ENCODE measurements around the gene CLEC2A. TPM values are rescaled to one million over a fixed set of nuclear protein-coding genes. Genes with fewer than 3 reads are reported as not detected.

Gene CLEC2A
- total and polyA plus RNA-seq, 7 donors, result not detected

DNA sequence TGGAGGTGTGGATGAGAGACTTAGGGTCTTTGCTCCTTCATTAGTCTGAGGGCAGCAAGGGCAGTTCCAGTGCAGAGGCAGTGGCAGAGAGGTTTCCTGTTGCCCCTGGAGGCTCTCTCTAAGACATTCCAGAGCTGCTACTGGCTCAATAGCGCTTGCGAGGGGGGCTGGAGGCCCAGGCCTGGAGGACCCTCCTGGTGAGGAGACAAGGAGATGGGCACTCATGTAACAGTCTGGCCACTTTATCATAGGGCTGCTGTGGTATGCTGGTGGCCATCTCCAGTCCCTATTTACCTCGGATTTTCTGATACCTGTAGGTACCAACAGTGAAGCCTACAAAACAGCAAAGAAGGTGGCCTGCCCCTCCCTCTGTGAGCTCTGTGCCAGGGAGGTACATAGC, 12.7 kb downstream of the CLEC2A start:
- Histone ChIP-seq H3K27me3 (no peaks in the 10 kb centered on the region), H3K4me3 (no peak overlapping the region), H3K36me3 (no peaks in the 10 kb centered on the region), H3K4me1 (no peaks in the 10 kb centered on the region), H3K9me3 (no peaks in the 10 kb centered on the region), H3K27ac (no peak overlapping the region)
- DNase-seq, result no peak
- whole genome bisulfite sequencing, 2 donors, result 92 to 95% methylated on average over 3 of the region's 3 CpGs
- intact Hi-C loops (cut with DNase I), result no loop called here
- TF ChIP-seq, protein P1, sequence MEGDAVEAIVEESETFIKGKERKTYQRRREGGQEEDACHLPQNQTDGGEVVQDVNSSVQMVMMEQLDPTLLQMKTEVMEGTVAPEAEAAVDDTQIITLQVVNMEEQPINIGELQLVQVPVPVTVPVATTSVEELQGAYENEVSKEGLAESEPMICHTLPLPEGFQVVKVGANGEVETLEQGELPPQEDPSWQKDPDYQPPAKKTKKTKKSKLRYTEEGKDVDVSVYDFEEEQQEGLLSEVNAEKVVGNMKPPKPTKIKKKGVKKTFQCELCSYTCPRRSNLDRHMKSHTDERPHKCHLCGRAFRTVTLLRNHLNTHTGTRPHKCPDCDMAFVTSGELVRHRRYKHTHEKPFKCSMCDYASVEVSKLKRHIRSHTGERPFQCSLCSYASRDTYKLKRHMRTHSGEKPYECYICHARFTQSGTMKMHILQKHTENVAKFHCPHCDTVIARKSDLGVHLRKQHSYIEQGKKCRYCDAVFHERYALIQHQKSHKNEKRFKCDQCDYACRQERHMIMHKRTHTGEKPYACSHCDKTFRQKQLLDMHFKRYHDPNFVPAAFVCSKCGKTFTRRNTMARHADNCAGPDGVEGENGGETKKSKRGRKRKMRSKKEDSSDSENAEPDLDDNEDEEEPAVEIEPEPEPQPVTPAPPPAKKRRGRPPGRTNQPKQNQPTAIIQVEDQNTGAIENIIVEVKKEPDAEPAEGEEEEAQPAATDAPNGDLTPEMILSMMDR (IDR thresholded peaks at IDR 0.05), result no peak
- no peak for TF ChIP-seq POLR2A (IDR thresholded peaks at IDR 0.05)
- no peak for TF ChIP-seq POLR2AphosphoS5 (IDR thresholded peaks at IDR 0.05)
- no peak for TF ChIP-seq EP300 (IDR thresholded peaks at IDR 0.05)

DNA sequence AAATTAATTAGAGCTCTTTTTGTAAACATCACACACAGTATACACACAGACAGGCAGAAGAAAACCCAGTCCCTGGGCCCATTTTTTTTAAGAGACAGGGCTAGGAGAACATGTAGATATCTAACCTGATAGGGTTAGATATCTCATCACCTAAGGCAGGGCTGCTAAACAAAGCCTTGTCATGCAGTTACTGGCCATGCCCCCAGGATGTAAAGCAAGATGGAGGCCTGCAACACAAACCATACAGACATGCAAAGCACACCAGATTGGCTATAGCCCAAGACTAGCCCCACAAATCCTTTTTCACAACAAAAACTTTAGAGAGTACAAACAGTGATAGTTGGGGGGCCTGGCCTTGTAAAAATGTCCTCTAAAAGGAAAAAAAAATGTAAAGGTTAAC, 20.5 kb downstream of the CLEC2A start:
- no peaks in the 10 kb centered on the region for H3K36me3 ChIP-seq
- no peak for TF ChIP-seq EP300 (IDR thresholded peaks at IDR 0.05)
- no peak for TF ChIP-seq POLR2AphosphoS5 (IDR thresholded peaks at IDR 0.05)
- TF ChIP-seq, protein P1 (IDR thresholded peaks at IDR 0.05), result no peak
- no peak for TF ChIP-seq POLR2A (IDR thresholded peaks at IDR 0.05)

DNA sequence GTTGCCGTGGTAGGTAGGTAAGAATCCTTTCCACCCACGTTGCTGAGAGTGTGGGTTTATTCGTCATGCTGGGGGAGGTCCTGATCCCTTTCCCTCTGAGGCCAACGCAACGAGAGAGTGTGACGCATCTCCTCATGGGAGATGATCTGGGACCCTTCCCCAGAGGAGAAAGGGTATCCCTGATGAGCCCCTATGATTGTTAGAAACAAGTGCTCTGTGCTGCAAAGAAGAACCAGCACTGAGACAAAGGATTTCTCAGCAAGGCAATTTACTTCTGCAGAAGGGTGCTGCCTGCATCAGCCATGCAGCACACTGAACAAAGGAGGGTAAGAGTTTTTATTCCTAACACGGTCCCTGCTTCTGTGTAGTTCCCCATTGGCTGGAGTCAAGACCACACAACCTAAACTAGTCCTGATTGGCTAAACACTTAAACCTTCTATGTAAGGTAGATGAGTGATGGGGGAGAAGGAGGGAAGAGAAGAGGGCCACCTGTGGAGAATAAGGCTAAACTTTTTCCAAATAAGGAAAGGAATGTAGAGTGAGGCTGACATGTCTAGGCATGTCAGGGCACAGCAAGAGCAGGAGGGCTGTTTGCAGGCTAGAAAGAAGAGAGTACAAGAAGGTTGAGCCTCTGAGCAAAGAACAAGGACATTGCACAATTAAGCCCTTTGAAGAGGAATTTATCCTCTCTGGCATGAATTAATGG, 21.3 kb downstream of the CLEC2A start:
- Histone ChIP-seq H3K4me1 (no peaks in the 10 kb centered on the region), H3K9me3 (peaks cover 6 to 18% (median 10%) of the 10 kb centered on the region in 4 donors), H3K4me3 (no peak overlapping the region), H3K27ac (no peak overlapping the region), H3K27me3 (no peaks in the 10 kb centered on the region), H3K36me3 (no peaks in the 10 kb centered on the region)
- intact Hi-C loops (cut with DNase I), result no loop called here
- TF ChIP-seq, protein P1 (IDR thresholded peaks at IDR 0.05), result no peak
- no peak for TF ChIP-seq EP300 (IDR thresholded peaks at IDR 0.05)
- TF ChIP-seq POLR2AphosphoS5 (IDR thresholded peaks at IDR 0.05), result no peak
- no peak for TF ChIP-seq POLR2A (IDR thresholded peaks at IDR 0.05)
- no peak for DNase-seq
- WGBS, 2 donors, result 83 to 87% methylated on average over 7 of the region's 7 CpGs

More for the DNA sequence above, 20.5 kb downstream of the CLEC2A start:
- DNase-seq, result no peak
- H3K4me1 ChIP-seq, result no peaks in the 10 kb centered on the region
- no peak overlapping the region for H3K27ac ChIP-seq
- intact Hi-C loops (cut with DNase I), result no loop called here
- H3K4me3 ChIP-seq, result no peak overlapping the region
- no peaks in the 10 kb centered on the region for H3K27me3 ChIP-seq
- H3K9me3 ChIP-seq, result peaks cover 6 to 18% (median 10%) of the 10 kb centered on the region in 4 donors

DNA sequence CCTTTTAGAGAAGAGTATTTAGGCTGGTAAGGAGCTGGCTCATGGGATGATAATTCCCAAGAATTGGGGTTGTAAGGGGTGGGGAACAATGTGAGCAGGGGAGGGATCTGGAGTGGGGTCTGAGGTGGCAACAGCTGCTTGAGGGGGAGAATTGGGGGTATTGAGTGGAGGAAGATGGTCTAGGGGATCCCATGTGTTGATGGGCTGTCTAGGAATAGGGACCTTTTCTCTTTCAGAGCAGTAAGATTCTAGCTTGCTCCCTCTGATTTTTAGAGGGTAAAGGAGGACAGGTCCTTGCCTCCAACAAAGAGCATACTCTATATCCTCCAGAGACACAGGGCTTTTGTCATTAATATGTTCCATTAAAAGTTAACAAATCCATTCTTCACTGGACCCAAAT, 22.4 kb downstream of the CLEC2A start:
- intact Hi-C loops (cut with DNase I), result no loop called here
- no peaks in the 10 kb centered on the region for H3K27me3 ChIP-seq
- peaks cover 6 to 18% (median 10%) of the 10 kb centered on the region in 4 donors for H3K9me3 ChIP-seq
- no peak for DNase-seq
- H3K4me3 ChIP-seq, result no peak overlapping the region
- H3K4me1 ChIP-seq, result no peaks in the 10 kb centered on the region
- TF ChIP-seq POLR2A (IDR thresholded peaks at IDR 0.05) (no peak), POLR2AphosphoS5 (IDR thresholded peaks at IDR 0.05) (no peak), EP300 (IDR thresholded peaks at IDR 0.05) (no peak)
- TF ChIP-seq, protein P1 (IDR thresholded peaks at IDR 0.05), result no peak
- no peaks in the 10 kb centered on the region for H3K36me3 ChIP-seq
- H3K27ac ChIP-seq, result no peak overlapping the region

DNA sequence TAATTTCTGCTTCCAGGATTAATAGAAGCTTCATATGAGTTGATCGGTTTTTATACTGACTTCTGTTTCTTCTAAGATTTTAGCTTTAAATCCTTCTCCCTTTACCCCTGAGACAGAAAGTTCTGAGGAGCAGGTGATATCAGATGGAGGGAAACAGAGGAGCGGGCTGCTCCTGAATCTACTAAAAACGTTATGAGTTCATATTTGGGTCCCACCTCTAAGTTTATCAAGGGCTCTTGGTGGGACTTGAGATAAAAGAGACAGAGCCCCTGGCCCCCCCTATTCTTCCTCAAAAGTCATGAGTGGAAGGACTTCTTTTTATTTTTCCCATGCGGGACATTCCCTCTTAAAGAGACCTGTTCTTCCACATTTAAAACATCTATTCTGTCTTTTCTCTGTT, 23.8 kb downstream of the CLEC2A start:
- H3K27ac ChIP-seq, result no peak overlapping the region
- peaks cover 6 to 22% (median 10%) of the 10 kb centered on the region in 4 donors for H3K9me3 ChIP-seq
- no peak for DNase-seq
- H3K4me1 ChIP-seq, result no peaks in the 10 kb centered on the region
- no peaks in the 10 kb centered on the region for H3K27me3 ChIP-seq
- TF ChIP-seq POLR2A (IDR thresholded peaks at IDR 0.05), result no peak
- 91 to 94% methylated on average over 4 of the region's 4 CpGs for WGBS, 2 donors
- intact Hi-C loops (cut with DNase I), result no loop called here
- no peak overlapping the region for H3K4me3 ChIP-seq
- no peaks in the 10 kb centered on the region for H3K36me3 ChIP-seq
